Right lung (tissue), 5 donors: ENCODE measurements around the gene KIZ. TPM values are rescaled to one million over a fixed set of nuclear protein-coding genes. Genes with fewer than 3 reads are reported as not detected.
A peak's percentile ranks its signal among the peaks of the same experiment; 100 is the strongest.

Experiments
- DNase-seq, 2 donors: peaks; one replicate each; pipeline ENCODE4 v3.0.0-alpha.2; 2013
- polyA plus RNA-seq, 5 donors: library from polyadenylated mRNA; unstranded; fragments of 120-200 nt; gene quantifications; one replicate each; pipeline versions ENCODE4 v1.2.1 to v1.2.3, GENCODE V29; 2013; ENCODE audit warnings: inconsistent platforms in 1 of 5, low replicate concordance in 1 of 5; ENCODE audit not compliant: insufficient read length in 5 of 5, insufficient read depth in 1 of 5

KIZ gene
- polyA plus RNA-seq, 5 donors = 19.5 to 39.3 (median 29.7) TPM

GRCh38 chr20:21173485-21173884 is 47.6 kb downstream of the KIZ start:
- DNase-seq = no peak

DNA sequence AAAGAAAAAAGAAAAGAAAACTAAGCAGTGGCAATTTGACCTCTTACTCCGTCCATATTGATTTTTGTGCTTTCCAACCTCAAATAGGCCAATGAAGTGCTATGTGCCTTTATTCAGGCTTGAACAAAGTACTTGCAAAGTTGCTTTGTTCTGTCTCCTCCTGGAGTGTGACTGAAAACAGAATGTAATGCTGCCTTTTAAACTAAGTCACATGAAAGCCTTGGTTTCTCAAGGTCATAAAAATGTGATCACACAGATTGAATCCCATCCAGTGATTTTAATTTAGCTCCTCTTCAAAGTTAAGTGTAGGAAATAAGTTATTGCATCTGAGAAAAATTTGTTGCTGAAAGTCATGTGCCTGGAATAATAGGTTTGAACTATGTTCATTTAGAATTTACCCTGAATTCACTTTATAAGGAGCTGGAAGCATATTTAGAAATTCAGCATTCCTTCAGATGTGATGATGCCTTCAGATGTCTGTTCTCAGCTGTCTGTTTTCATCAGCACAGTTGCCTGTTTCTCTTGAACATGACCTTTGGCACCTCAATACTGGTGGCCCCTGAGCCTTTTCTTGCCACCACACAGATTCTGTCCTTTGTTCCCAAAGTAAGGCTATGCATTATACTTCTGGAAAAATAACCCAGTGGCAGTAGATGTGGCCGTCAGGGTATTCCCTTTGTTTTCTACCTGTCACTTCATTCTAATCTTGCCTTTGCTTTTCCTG is 48.8 kb downstream of the KIZ start:
- peak in 1 of 2 donors; percentile 9 for DNase-seq

DNA sequence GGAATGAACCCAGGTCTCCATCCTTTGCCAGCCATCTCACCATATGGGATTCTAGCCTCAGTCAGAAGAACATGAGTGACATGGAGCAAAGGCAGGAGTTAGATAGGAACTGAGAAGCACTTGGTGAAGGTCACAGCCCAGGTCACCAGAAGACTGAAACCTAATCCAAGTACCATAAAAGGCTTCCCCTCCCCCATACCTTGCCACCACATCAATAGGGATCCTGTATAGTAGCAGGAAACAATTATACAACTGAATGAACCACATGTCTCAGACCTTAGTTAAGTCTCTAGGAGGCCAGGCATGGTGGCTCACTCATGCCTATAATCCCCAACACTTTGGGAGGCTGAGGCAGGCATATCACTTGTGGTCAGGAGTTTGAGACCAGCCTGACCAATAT is 49.6 kb downstream of the KIZ start:
- DNase-seq = no peak

DNA sequence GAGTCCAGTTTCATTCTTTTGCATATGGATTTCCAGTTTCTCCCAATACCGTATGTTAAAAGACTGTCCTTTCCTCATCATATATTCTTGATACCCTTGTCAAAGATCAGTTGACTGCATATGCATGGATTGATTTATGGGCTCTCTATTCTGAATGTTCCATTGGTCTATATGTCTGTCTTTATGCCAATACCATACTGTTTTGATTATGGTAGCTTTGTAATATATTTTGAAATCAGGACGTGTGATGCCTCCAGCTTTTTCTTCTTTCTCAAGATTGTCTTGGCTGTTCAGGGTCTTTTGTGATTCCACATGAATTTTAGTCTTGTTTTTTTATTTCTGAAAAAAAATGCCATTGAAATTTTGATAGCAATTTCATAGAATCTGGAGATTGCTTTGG is 51.9 kb downstream of the KIZ start:
- no peak for DNase-seq

DNA sequence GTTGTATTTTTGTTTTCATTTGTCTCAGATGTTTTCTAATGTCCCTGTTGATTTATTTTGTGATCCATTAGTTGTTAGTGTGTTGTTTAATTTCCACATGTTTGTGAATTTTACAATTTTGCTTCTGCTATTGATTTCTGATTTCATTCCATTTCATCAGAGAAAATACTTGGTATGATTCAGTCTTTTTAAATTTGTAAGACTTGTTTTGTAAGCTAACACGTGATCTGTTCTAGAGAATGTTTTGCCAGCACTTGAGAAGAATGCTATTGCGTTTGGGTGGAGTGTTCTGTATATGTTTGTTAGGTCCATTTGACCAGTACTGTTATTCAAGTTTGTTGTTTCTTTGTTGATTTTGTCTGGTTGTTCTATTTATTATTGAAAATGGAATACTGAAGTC is 53.9 kb downstream of the KIZ start:
- no peak for DNase-seq

DNA sequence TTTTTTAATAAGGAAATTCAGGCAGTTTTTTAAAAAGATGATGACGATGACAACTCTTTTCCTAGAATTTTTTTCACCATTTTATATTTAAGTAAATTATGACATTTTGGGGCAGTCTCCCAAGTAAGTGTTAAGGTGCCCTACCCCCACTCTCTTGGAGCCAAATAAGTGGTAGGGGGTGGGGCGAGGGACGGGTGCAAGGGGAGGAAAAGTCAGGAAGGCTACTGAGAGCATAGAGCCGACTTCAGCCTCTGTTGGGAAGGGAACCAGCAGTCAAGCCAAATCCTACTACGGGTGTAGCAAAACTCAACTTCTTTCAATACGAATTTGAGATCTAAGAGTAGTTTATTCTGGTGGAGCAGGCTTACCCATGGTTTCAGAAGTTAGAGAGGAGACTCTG is 54.4 kb downstream of the KIZ start:
- DNase-seq = no peak

- no peak for DNase-seq
Measured at GRCh38 chr20:21181028-21181427, 55.1 kb downstream of the KIZ start.

DNA sequence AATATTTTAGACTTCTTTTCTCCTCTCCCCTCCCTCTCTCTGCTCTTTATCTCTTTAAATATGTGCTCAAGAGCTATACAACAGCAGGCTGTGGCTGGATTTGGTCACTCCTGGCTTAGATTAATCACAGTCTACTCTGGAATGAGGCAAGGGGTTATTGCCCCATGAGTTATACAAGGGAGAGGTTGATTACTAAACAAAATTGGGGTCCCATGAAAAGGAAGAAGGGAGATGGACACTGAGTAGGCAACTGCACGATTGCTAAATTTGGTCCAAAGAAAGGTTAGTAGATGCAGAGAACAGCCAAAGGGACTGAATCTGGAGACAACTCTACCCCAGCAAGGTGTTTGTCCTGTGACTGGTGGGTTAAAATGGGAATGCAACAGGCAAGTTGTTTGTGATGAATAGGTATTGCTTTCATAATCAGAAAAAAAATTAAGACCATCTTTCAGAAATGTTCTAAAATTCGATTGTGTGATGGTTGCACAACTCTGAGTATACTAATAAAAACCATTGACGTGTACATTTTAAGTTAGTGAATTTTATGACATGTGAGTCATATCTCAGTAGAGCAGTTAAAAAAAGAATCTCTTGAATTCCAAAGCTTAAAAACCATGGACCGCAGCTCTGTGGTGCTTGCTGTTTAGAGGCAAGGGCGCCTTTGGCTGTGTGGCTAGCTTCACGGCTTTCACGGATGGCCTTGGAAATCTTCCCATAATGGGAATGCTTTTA is 57.1 kb downstream of the KIZ start:
- no peak for DNase-seq

GRCh38 chr20:21183722-21184121 is 57.8 kb downstream of the KIZ start:
- no peak for DNase-seq

DNA sequence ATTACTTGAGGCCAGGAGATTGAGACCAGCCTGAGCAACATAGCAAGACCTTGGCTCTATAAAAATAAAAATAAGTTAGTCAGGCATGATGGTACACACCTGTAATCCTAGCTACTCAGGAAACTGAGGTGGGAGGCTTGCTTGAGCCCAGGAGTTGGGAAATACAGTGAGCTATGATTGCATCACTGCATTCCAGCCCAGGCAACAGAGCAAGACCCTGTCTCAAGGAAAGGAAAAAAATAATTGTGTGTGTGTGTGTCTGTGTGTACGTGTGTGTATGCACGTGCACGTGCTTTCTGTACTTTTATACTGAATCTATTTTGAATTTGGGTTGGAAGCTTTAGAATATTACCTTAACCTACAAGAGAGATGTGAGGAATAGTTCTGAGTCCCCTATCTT is 58.9 kb downstream of the KIZ start:
- DNase-seq = no peak

DNA sequence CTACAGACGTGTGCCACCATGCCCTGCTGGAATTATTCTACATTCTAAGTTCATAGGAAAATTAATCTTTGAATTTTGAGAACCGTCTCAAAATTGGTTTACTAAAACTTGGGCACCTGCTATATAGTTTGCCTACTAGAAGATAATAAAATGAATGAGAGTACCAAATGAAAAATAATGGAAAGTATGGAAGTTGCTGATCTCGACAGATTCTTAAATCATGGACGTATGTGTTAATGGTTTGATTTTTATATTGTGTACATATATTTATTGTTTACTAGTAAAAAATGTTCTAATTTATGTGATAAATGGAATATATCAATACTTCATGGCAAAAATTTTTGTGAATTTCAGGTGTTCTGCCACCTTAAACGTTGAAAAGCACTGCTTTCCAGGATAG is 60.0 kb downstream of the KIZ start:
- DNase-seq = no peak

DNA sequence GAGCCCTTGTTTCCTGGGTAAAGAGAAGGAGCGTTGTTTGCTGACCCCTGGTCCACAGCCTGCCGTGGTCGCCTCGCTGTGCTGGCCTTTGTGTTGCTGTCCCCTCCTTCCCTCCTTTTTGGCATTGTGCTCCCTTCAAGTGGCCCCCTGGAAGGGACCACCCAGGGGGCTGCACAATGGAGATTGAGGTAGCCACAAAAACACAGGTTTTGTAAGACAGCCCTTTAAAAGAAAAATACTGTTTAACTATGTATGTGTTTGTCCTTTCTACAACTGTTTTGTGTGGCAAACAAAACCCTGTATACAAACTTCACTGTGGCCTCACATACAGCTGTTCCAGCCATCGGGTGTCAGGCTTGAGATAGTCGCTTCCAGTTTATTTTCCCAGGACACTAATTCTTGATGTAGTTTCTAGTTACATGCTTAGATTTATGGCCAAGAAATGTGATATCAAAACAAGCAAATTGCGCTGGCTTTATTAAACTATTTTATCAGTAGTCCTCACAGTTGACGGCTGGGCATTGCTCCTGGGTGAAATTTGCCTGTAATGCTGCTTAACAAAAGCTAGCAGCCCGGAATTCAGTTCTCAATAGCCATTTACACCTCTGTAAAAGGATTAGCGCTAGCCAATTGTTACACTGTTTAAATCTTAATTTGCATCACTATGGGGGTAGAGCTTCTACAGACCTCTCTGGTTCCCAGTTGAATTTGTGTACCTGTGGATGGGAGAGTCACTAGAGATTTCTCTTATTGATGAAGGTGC is 64.1 kb downstream of the KIZ start:
- peak in 1 of 2 donors; percentile 9 for DNase-seq

DNA sequence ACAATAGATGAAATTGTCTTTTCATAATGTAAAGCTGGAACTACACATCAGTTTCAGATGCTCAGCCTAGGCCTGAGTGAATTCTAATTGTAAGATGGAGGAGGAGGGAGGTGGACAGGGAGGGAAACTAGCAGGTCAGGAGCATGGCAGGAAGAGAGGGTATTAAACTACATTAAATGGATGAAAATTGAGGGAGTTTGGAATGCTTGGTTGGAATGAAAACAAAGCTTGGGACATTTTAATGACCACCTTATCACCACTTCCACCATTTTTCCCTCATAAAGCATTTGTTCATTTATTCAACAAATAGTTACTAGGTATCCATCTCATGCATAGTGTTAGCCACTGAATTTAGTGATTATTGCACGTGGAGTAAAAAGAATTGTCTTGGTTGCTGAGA is 65.0 kb downstream of the KIZ start:
- no peak for DNase-seq

DNA sequence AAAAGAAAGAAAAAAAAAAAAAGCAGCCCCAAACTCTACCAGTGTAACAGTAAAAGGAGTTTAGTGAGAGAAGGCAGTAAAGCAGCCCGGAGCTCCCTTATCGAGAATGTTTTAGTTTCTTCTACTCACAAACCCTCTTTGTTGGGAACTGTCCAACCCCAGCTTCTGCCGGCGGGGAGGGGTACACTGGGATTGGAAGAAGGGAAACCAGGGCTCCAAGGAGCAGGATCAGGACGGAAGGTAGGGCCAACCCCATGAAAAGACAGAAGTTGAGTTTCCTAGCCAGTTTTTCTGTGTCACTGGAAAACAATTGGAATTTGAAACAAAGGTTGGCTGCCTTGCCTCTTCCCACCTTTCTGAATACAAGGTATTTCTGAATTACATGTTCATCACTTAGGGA is 66.0 kb downstream of the KIZ start:
- peak in 1 of 2 donors; percentile 8 for DNase-seq

DNA sequence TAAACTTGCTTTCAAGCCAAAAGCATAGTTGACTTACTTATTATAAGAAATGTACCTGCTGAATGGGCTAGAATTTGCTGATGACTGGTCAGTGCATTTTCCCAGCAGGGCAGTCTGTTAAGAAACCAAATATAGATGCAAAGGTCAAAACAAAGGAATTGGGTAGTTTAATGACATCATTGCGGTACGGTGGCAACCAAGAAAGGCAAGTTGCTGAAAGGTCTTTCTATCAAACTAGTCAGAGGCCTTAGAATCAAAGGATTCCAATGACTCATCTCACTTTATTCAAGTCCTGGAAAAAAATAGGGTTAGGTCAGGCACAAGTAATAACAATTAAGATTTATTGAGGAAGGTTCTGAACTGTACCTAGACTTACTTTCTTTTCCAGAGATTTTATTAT is 76.4 kb downstream of the KIZ start:
- DNase-seq = no peak

- no peak for DNase-seq
Measured at GRCh38 chr20:21203088-21203656, 77.3 kb downstream of the KIZ start.

- no peak for DNase-seq
Measured at GRCh38 chr20:21206584-21206983, 80.7 kb downstream of the KIZ start.

- no peak for DNase-seq
Measured at GRCh38 chr20:21208999-21209398, 83.1 kb downstream of the KIZ start.

DNA sequence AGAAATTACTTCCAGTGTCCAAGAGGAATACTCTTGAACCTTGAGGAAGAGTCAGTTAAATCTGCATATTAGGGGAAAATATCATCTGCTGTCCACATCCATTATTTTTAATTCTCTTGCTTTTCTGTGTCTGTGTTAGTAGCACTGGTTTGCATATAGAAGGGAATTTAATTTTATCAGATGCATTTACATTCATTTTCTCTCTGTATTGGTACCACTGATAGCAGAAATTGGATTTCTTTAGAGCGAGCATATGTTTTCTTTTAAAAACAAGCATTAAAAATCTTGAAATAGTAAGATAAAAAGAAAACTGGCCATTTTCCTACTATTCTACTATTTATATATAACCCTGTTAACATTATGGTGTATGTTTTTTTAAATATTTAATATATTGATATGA is 83.8 kb downstream of the KIZ start:
- DNase-seq = no peak

GRCh38 chr20:21213691-21214090 is 87.8 kb downstream of the KIZ start:
- no peak for DNase-seq

DNA sequence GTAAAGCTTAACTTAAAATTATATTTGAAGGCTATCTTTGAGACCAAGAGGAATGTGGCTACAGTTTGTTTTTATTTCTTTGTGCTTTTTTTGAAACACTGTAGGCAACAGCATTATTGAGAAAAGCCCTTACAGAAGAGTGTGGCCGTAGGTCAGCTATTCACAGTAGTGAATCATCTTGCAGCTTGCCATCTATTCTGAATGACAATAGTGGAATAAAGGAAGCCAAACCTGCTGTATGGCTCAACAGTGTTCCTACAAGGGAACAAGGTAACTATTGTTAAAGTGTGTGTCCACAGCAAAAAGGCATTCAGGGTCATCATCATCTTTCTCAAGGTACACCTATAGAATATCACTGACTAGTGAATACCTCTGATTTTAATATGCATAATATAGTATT is 88.5 kb downstream of the KIZ start:
- DNase-seq = no peak

GRCh38 chr20:21219686-21220085 is 93.8 kb downstream of the KIZ start:
- DNase-seq = no peak

GRCh38 chr20:21224217-21224616 is 98.3 kb downstream of the KIZ start:
- no peak for DNase-seq
